DOHH2 (cell line): ENCODE results near the gene ZNF670.

ENCODE experiments used
- CTCF ChIP-seq: fragments of 200-600 bp; sonication (generic); IDR thresholded peaks from one replicate; pipeline ENCODE4 v1.5.1; 2014; ENCODE audit warnings: antibody characterized with exemption, mild to moderate bottlenecking, low read depth, low read length; ENCODE audit not compliant: poor library complexity, severe bottlenecking
- EZH2phosphoT487 ChIP-seq: fragments of 200-600 bp; sonication (generic); IDR thresholded peaks from 2 replicates; pipeline ENCODE4 v1.6.1; 2017; ENCODE audit warnings: borderline replicate concordance, mild to moderate bottlenecking, antibody characterized with exemption, low read length, moderate library complexity, mixed read lengths

GRCh38 chr1:247119600-247120407 is 41.2 kb upstream of the ZNF670 start:
- TF ChIP-seq CTCF: no peak
- TF ChIP-seq EZH2phosphoT487: no peak
